DND-41 (cell line): Measurements from ENCODE around the gene TMEM190.

ENCODE experiments used
- EZH2 ChIP-seq: IDR thresholded peaks from 3 replicates; pipeline ENCODE4 v1.6.1; 2012; ENCODE audit warnings: borderline replicate concordance, low read depth, mild to moderate bottlenecking, moderate library complexity, low read length, inconsistent platforms; ENCODE audit not compliant: severe bottlenecking
- TF ChIP-seq, protein P1 (sequence below): IDR thresholded peaks from 2 replicates; pipeline ENCODE4 v1.5.1; 2012; ENCODE audit warnings: borderline replicate concordance, low read length, moderate library complexity, mild to moderate bottlenecking; ENCODE audit not compliant: poor library complexity, severe bottlenecking; ENCODE audit errors: extremely low read depth

DNA sequence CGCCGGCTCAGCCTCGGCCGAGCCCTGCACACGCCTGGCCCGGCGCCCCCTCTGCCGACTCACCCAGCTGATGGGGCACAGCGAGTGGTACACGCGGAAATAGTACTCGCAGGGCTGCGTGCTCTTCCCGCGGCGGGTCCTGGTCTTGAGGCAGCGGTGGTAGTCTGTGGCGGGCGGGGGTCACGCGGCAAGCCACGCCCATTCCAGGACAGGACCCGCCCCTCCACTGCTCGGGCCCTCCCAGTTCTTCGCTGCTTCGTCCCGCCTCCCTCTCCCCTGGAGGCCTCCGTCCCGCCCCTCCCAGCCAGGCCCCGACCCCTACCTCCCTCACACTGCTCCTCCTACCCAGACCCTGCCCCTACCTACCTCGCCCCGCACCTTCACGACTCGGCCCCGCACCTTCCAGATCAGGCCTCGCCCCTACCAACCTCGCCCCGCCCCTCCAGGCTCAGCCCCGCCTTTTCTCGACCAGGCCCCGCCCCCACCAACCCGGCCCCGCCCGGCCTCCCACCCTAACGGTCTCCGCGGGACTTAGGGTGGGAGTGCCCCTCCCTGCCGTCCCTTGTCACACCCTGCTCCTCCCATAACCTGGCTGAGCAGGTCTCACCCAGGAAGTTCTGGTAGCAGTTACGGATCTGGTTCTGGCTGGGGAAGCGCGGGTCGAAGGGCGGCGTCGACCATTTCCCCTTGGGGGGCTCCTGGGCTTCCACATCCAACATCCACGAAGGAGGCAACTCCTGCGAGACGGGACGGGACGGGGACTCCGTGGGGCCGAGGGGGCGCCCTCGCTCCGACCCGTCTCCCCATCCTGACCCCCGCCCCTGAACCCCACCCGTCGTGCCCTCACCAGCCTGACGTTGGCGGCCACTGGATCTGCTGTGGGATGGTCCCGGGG lies 22.6 kb upstream of the TMEM190 start:
- TF ChIP-seq, protein P1, sequence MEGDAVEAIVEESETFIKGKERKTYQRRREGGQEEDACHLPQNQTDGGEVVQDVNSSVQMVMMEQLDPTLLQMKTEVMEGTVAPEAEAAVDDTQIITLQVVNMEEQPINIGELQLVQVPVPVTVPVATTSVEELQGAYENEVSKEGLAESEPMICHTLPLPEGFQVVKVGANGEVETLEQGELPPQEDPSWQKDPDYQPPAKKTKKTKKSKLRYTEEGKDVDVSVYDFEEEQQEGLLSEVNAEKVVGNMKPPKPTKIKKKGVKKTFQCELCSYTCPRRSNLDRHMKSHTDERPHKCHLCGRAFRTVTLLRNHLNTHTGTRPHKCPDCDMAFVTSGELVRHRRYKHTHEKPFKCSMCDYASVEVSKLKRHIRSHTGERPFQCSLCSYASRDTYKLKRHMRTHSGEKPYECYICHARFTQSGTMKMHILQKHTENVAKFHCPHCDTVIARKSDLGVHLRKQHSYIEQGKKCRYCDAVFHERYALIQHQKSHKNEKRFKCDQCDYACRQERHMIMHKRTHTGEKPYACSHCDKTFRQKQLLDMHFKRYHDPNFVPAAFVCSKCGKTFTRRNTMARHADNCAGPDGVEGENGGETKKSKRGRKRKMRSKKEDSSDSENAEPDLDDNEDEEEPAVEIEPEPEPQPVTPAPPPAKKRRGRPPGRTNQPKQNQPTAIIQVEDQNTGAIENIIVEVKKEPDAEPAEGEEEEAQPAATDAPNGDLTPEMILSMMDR: no peak
- no peak for TF ChIP-seq EZH2
